GM23338 (cell line): ENCODE results near the gene ARHGAP10.

Experiments used
- CREB1 ChIP-seq: fragments of 250-450 bp; sonication (Bioruptor Pico); IDR thresholded peaks from 2 replicates; pipeline ENCODE4 v1.5.0; 2020; ENCODE audit warnings: low read depth, mild to moderate bottlenecking, moderate library complexity
- CTCF ChIP-seq, 2 experiments: fragments of 200-600 bp in 1 of 2; sonication (generic) in 1 of 2; conservative IDR thresholded peaks; 2 replicates each; pipeline versions ENCODE4 v1.5.1 to v1.6.1; 2016 to 2017; ENCODE audit warnings: antibody characterized with exemption in 2 of 2, low read depth in 2 of 2, mild to moderate bottlenecking in 2 of 2, moderate library complexity in 1 of 2
- EZH2 ChIP-seq: fragments of 200-600 bp; sonication (generic); IDR thresholded peaks from one replicate; pipeline ENCODE4 v1.8.0; 2017; ENCODE audit warnings: antibody characterized with exemption, mild to moderate bottlenecking, low read depth; ENCODE audit not compliant: unreplicated experiment
- EZH2phosphoT487 ChIP-seq: fragments of 200-600 bp; sonication (generic); IDR thresholded peaks from one replicate; pipeline ENCODE4 v1.8.1; 2018; ENCODE audit warnings: antibody characterized with exemption; ENCODE audit not compliant: unreplicated experiment
- JUNB ChIP-seq: IDR thresholded peaks from one replicate; pipeline ENCODE4 v1.6.1; 2016; ENCODE audit warnings: antibody characterized with exemption; ENCODE audit not compliant: unreplicated experiment
- NANOG ChIP-seq: IDR thresholded peaks from 2 replicates; pipeline ENCODE4 v1.6.1; 2016; ENCODE audit warnings: antibody characterized with exemption, borderline replicate concordance
- POLR2AphosphoS5 ChIP-seq: IDR thresholded peaks from 2 replicates; pipeline ENCODE4 v1.6.1; 2016; ENCODE audit warnings: antibody characterized with exemption, low read depth
- REST ChIP-seq: IDR thresholded peaks from one replicate; pipeline ENCODE4 v1.6.1; 2018; ENCODE audit warnings: antibody characterized with exemption; ENCODE audit not compliant: unreplicated experiment
- ZNF114 ChIP-seq: fragments of 250-450 bp; sonication (Bioruptor Pico); IDR thresholded peaks from 2 replicates; pipeline ENCODE4 v1.5.0; 2020; ENCODE audit warnings: mild to moderate bottlenecking, moderate library complexity
- ZNF331 ChIP-seq: fragments of 250-450 bp; sonication (Bioruptor Pico); IDR thresholded peaks from 2 replicates; pipeline ENCODE4 v1.5.0; 2020; ENCODE audit warnings: low read depth, mild to moderate bottlenecking, moderate library complexity
- TF ChIP-seq, protein P1 (sequence below): IDR thresholded peaks from 2 replicates; pipeline ENCODE4 v1.6.1; 2016; ENCODE audit warnings: antibody characterized with exemption

GRCh38 chr4:147994491-147995385, 262.9 kb downstream of the ARHGAP10 start:
- TF ChIP-seq POLR2AphosphoS5 (no peak), EZH2phosphoT487 (no peak), EZH2 (no peak), CTCF (conservative IDR thresholded peaks at IDR 0.05; ENCODE audit: low read depth in 2 of 2) (no peak), JUNB (no peak), NANOG (no peak), REST (no peak), ZNF331 (CRISPR knock-in tag) (no peak), CREB1 (CRISPR knock-in tag) (no peak), ZNF114 (CRISPR knock-in tag) (no peak)
- TF ChIP-seq, protein P1, sequence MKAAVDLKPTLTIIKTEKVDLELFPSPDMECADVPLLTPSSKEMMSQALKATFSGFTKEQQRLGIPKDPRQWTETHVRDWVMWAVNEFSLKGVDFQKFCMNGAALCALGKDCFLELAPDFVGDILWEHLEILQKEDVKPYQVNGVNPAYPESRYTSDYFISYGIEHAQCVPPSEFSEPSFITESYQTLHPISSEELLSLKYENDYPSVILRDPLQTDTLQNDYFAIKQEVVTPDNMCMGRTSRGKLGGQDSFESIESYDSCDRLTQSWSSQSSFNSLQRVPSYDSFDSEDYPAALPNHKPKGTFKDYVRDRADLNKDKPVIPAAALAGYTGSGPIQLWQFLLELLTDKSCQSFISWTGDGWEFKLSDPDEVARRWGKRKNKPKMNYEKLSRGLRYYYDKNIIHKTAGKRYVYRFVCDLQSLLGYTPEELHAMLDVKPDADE: no peak
